A549 (cell line): ENCODE results near the gene POU2F3. TPM values are rescaled to one million over a fixed set of nuclear protein-coding genes. Genes with fewer than 3 reads are reported as not detected.

Experiments used
- ATAC-seq, 2 experiments: fragments of 200-7000 bp in 1 of 2; fragments of >200 bp in 1 of 2; cut with Nextera tagmentation in 1 of 2; cut with Tn5 transposase in 1 of 2; 3 replicates each; pipeline versions ENCODE4 v1.8.0 to v1.9.1; 2018 to 2020; ENCODE audit warnings: mild to moderate bottlenecking in 1 of 2, moderate library complexity in 1 of 2
- CTCF ChIA-PET: fragments of 300-600 bp; sonication (Branson Sonifier 250); formaldehyde crosslinking; extraction: SDS; loops from one replicate; lab custom pipeline; 2021; ENCODE audit warnings: antibody characterized with exemption, inconsistent platforms; lab: Yijun Ruan, JAX
- POLR2A ChIA-PET: fragments of 350-600 bp; formaldehyde crosslinking; extraction: SDS; loops from one replicate; lab custom pipeline; 2021; ENCODE audit warnings: antibody characterized with exemption, inconsistent platforms; lab: Yijun Ruan, JAX
- DNase-seq, 2 experiments: peaks; one replicate each; pipeline versions ENCODE4 v3.0.0 to v3.0.0-alpha.2; 2011 to 2016; ENCODE audit warnings: low read depth in 1 of 2, low spot score in 1 of 2
- FAIRE-seq: peaks from 2 replicates; lab custom pipeline; 2011; peaks lifted over from hg19 to GRCh38; lab: Jason Lieb, UNC
- H3K27ac ChIP-seq, 2 experiments: fragments of >200 bp; sonication (Bioruptor Twin); formaldehyde crosslinking; 3 replicates each; pipeline ENCODE4 v1.5.1; 2016 to 2017
- H3K4me1 ChIP-seq: fragments of >200 bp; sonication (Bioruptor Twin); formaldehyde crosslinking; 3 replicates; pipeline ENCODE4 v1.6.1; 2016
- H3K4me2 ChIP-seq: fragments of >200 bp; sonication (Bioruptor Twin); formaldehyde crosslinking; 3 replicates; pipeline ENCODE4 v1.6.1; 2016
- H3K4me3 ChIP-seq: fragments of >200 bp; sonication (Bioruptor Twin); formaldehyde crosslinking; 3 replicates; pipeline ENCODE4 v1.5.1; 2016
- H3K9me3 ChIP-seq: fragments of >200 bp; sonication (Bioruptor Twin); formaldehyde crosslinking; 3 replicates; pipeline ENCODE4 v1.6.1; 2016
- ATOH8 ChIP-seq: fragments of 250-450 bp; sonication (Bioruptor Pico); IDR thresholded peaks from 2 replicates; pipeline ENCODE4 v1.5.0; 2020; ENCODE audit warnings: low read depth, mild to moderate bottlenecking, moderate library complexity
- BCL3 ChIP-seq: fragments of >200 bp; sonication (Bioruptor Twin); formaldehyde crosslinking; IDR thresholded peaks from 3 replicates; pipeline ENCODE4 v1.6.1; 2016
- HMGXB4 ChIP-seq: fragments of 250-450 bp; sonication (Bioruptor Pico); IDR thresholded peaks from 2 replicates; pipeline ENCODE4 v1.5.0; 2021; ENCODE audit warnings: mild to moderate bottlenecking, moderate library complexity, borderline replicate concordance
- HOXA7 ChIP-seq: fragments of 250-450 bp; sonication (Bioruptor Pico); IDR thresholded peaks from 2 replicates; pipeline ENCODE4 v1.5.0; 2020; ENCODE audit warnings: mild to moderate bottlenecking, moderate library complexity
- HOXB13 ChIP-seq: fragments of 250-450 bp; sonication (Bioruptor Pico); IDR thresholded peaks from 2 replicates; pipeline ENCODE4 v1.5.0; 2020; ENCODE audit warnings: low read depth, mild to moderate bottlenecking, moderate library complexity
- KDM5A ChIP-seq: fragments of 200-600 bp; sonication (generic); IDR thresholded peaks from 2 replicates; pipeline ENCODE4 v1.6.1; 2016; ENCODE audit warnings: antibody characterized with exemption, mild to moderate bottlenecking
- MAX ChIP-seq: IDR thresholded peaks from 2 replicates; pipeline ENCODE4 v1.6.1; 2012
- NFE2L2 ChIP-seq: fragments of 150-350 bp; conservative IDR thresholded peaks from 2 replicates; pipeline ENCODE4 v1.6.1; 2014; ENCODE audit warnings: low read length
- PBX3 ChIP-seq: IDR thresholded peaks from 2 replicates; pipeline ENCODE4 v1.6.1; 2012
- PHF8 ChIP-seq: fragments of 200-600 bp; sonication (generic); IDR thresholded peaks from 2 replicates; pipeline ENCODE4 v1.6.1; 2016; ENCODE audit warnings: low read depth, mild to moderate bottlenecking, antibody characterized with exemption, moderate library complexity, borderline replicate concordance
- RARB ChIP-seq: fragments of 250-450 bp; sonication (Bioruptor Pico); IDR thresholded peaks from 2 replicates; pipeline ENCODE4 v1.8.0; 2021; ENCODE audit warnings: mild to moderate bottlenecking, moderate library complexity
- RCOR1 ChIP-seq: fragments of 150-350 bp; IDR thresholded peaks from 2 replicates; pipeline ENCODE4 v1.6.1; 2014; ENCODE audit warnings: antibody characterized with exemption, low read length, low read depth
- REST ChIP-seq: fragments of 200-600 bp; sonication (generic); IDR thresholded peaks from 2 replicates; pipeline ENCODE4 v1.6.1; 2016; ENCODE audit warnings: antibody characterized with exemption, mild to moderate bottlenecking, moderate library complexity
- RNF2 ChIP-seq: fragments of 200-600 bp; sonication (generic); IDR thresholded peaks from 2 replicates; pipeline ENCODE4 v1.6.1; 2016; ENCODE audit warnings: low read depth, mild to moderate bottlenecking, antibody characterized with exemption, moderate library complexity, borderline replicate concordance
- USF2 ChIP-seq: fragments of 450-650 bp; IDR thresholded peaks from 2 replicates; pipeline ENCODE4 v1.6.1; 2014; ENCODE audit warnings: antibody characterized with exemption
- WGBS: methylation state at CpG from one replicate; pipeline ENCODE4 v1.1.6; 2017; ENCODE audit errors: missing lambda C conversion rate; 5-methylcytosine and 5-hydroxymethylcytosine counted together
- polyA plus RNA-seq, 4 experiments: library from polyadenylated mRNA; depleted of rRNA in 3 of 4; stranded (reverse); fragments of >200 nt; fragmentation: RNase III in 1 of 4; extraction: RNeasy Plus Mini Kit Qiagen cat#74134 plus additional on column Dnase treatment in 1 of 4; gene quantifications; 2 replicates in 3 of 4; 3 replicates in 1 of 4; pipeline ENCODE4 v1.2.3, GENCODE V29; 2011 to 2017

Gene POU2F3
- polyA plus RNA-seq, 2 of the 4 experiments (the other 2 are of a cell fraction), result not detected

GRCh38 chr11:120354779-120355178, 114.8 kb downstream of the POU2F3 start (continued):
- TF ChIP-seq HMGXB4 (CRISPR knock-in tag) (no peak), RARB (CRISPR knock-in tag) (no peak)

- no peak for TF ChIP-seq PBX3
- TF ChIP-seq RARB (CRISPR knock-in tag), result no peak
- no peak for TF ChIP-seq RNF2
- no peak for TF ChIP-seq PHF8
- TF ChIP-seq BCL3, result no peak
- no peak for TF ChIP-seq NFE2L2
- no peak for TF ChIP-seq MAX
- no peak for TF ChIP-seq HOXA7 (CRISPR knock-in tag)
- no peak for TF ChIP-seq RCOR1
- TF ChIP-seq HOXB13 (CRISPR knock-in tag), result no peak
- TF ChIP-seq KDM5A, result no peak
- no peak for TF ChIP-seq REST
- TF ChIP-seq ATOH8 (CRISPR knock-in tag), result no peak
- TF ChIP-seq USF2, result no peak
- ATAC-seq (no peak), DNase-seq (no peak), FAIRE-seq (no peak)
- ChIA-PET CTCF (interaction anchor here (1.3 kb wide), 1 partner anchor 53 kb away, joined by 3 read pairs; no protein-coding TSS in a partner anchor), POLR2A (no interaction called here)
- Histone ChIP-seq H3K4me2 (no peak overlapping the region), H3K27ac (no peak overlapping the region), H3K4me1 (peaks cover 10% of the 10 kb centered on the region; the same call in 2 of the 3 replicates), H3K4me3 (no peak overlapping the region), H3K9me3 (no peaks in the 10 kb centered on the region)
- 94% methylated on average over 6 of the region's 6 CpGs for WGBS
Measured at GRCh38 chr11:120357620-120358019, 117.7 kb downstream of the POU2F3 start.
